MM.1S (cell line): Measurements from ENCODE around the gene KCND3.

Source experiments
- DNase-seq: peaks from one replicate; pipeline ENCODE4 v3.0.0-alpha.2; 2015
- H2AFZ ChIP-seq: fragments of 300-600 bp; sonication (generic); 2 replicates; pipeline ENCODE4 v1.6.0; 2016; ENCODE audit warnings: antibody characterized with exemption, low read length
- H3F3A ChIP-seq: fragments of 300-600 bp; sonication (generic); 2 replicates; pipeline ENCODE4 v1.6.1; 2016; ENCODE audit warnings: mild to moderate bottlenecking, antibody characterized with exemption, low read length, moderate library complexity, mixed read lengths; ENCODE audit not compliant: insufficient read depth
- H3K27ac ChIP-seq: fragments of 300-600 bp; sonication (generic); 2 replicates; pipeline ENCODE4 v1.5.1; 2016; ENCODE audit warnings: mild to moderate bottlenecking, low read length
- H3K27me3 ChIP-seq: fragments of 300-600 bp; sonication (generic); replicated peaks from 2 replicates; pipeline ENCODE4 v1.6.0; 2016; ENCODE audit warnings: low read length; ENCODE audit not compliant: insufficient read depth
- H3K36me3 ChIP-seq: fragments of 300-600 bp; sonication (generic); replicated peaks from 2 replicates; pipeline ENCODE4 v1.6.1; 2016; ENCODE audit warnings: mild to moderate bottlenecking, low read length, mixed read lengths; ENCODE audit not compliant: insufficient read depth
- H3K4me1 ChIP-seq: fragments of 300-600 bp; sonication (generic); 2 replicates; pipeline ENCODE4 v1.6.1; 2016; ENCODE audit warnings: low read length, mixed read lengths
- H3K4me2 ChIP-seq: fragments of 300-600 bp; sonication (generic); 2 replicates; pipeline ENCODE4 v1.6.0; 2016; ENCODE audit warnings: low read depth, low read length
- H3K4me3 ChIP-seq: fragments of 300-600 bp; sonication (generic); 2 replicates; pipeline ENCODE4 v1.5.1; 2016; ENCODE audit warnings: low read length, mixed read lengths
- H3K79me2 ChIP-seq: fragments of 300-600 bp; sonication (generic); 2 replicates; pipeline ENCODE4 v1.6.1; 2016; ENCODE audit warnings: mixed run types, low read length, mixed read lengths
- H3K9ac ChIP-seq: fragments of 300-600 bp; sonication (generic); 2 replicates; pipeline ENCODE4 v1.6.1; 2016; ENCODE audit warnings: low read length, mixed read lengths
- H3K9me2 ChIP-seq: fragments of 300-600 bp; sonication (generic); replicated peaks from 2 replicates; pipeline ENCODE4 v1.6.1; 2016; ENCODE audit warnings: mild to moderate bottlenecking, low read length, mixed read lengths; ENCODE audit not compliant: insufficient read depth
- H3K9me3 ChIP-seq: fragments of 300-600 bp; sonication (generic); replicated peaks from 2 replicates; pipeline ENCODE4 v1.6.1; 2016; ENCODE audit warnings: mild to moderate bottlenecking, low read length, mixed read lengths; ENCODE audit not compliant: insufficient read depth
- H4K20me1 ChIP-seq: fragments of 300-600 bp; sonication (generic); 2 replicates; pipeline ENCODE4 v1.6.1; 2016; ENCODE audit warnings: mild to moderate bottlenecking, low read length, moderate library complexity, mixed read lengths; ENCODE audit not compliant: insufficient read depth
- CTCF ChIP-seq: fragments of 300-600 bp; sonication (generic); IDR thresholded peaks from 2 replicates; pipeline ENCODE4 v1.5.1; 2016; ENCODE audit warnings: antibody characterized with exemption, low read length, mixed read lengths
- EZH2 ChIP-seq: fragments of 300-600 bp; sonication (generic); optimal IDR thresholded peaks from 2 replicates; pipeline ENCODE3; 2017; ENCODE audit warnings: low read depth, mild to moderate bottlenecking, antibody characterized with exemption, low read length, mixed read lengths
- EZH2phosphoT487 ChIP-seq: fragments of 300-600 bp; sonication (generic); IDR thresholded peaks from 2 replicates; pipeline ENCODE4 v1.6.1; 2018; ENCODE audit warnings: antibody characterized with exemption, low read length

KCND3 gene

GRCh38 chr1:112030157-112030556 is 40.7 kb upstream of the KCND3 start:
- H4K20me1 ChIP-seq: no peaks in the 10 kb centered on the region
- no peak for TF ChIP-seq EZH2phosphoT487
- no peak for TF ChIP-seq EZH2
- TF ChIP-seq CTCF: no peak
- no peak overlapping the region for H3K9ac ChIP-seq
- H3K9me3 ChIP-seq: no peaks in the 10 kb centered on the region
- no peaks in the 10 kb centered on the region for H3K79me2 ChIP-seq
- H3K36me3 ChIP-seq: no peaks in the 10 kb centered on the region
- no peaks in the 10 kb centered on the region for H3F3A ChIP-seq
- no peak overlapping the region for H3K4me2 ChIP-seq
- no peak overlapping the region for H3K4me3 ChIP-seq
- H3K4me1 ChIP-seq: no peaks in the 10 kb centered on the region
- H3K27ac ChIP-seq: no peak overlapping the region
- no peaks in the 10 kb centered on the region for H3K27me3 ChIP-seq
- no peaks in the 10 kb centered on the region for H3K9me2 ChIP-seq
- DNase-seq: no peak
- H2AFZ ChIP-seq: no peak overlapping the region

GRCh38 chr1:112027696-112028095 is 38.2 kb upstream of the KCND3 start:
- Histone ChIP-seq H3F3A (no peaks in the 10 kb centered on the region), H2AFZ (no peak overlapping the region), H3K27ac (no peak overlapping the region), H3K9me3 (no peaks in the 10 kb centered on the region), H4K20me1 (no peaks in the 10 kb centered on the region), H3K36me3 (no peaks in the 10 kb centered on the region), H3K27me3 (no peaks in the 10 kb centered on the region), H3K9me2 (no peaks in the 10 kb centered on the region), H3K4me2 (no peak overlapping the region), H3K79me2 (no peaks in the 10 kb centered on the region), H3K9ac (no peak overlapping the region), H3K4me1 (no peaks in the 10 kb centered on the region), H3K4me3 (no peak overlapping the region)
- DNase-seq: no peak
- TF ChIP-seq EZH2: no peak
- TF ChIP-seq CTCF: no peak
- TF ChIP-seq EZH2phosphoT487: no peak

GRCh38 chr1:112026501-112026900 is 37.0 kb upstream of the KCND3 start:
- Histone ChIP-seq H3F3A (no peaks in the 10 kb centered on the region), H3K4me2 (no peak overlapping the region), H3K9ac (no peak overlapping the region), H3K27ac (no peak overlapping the region), H3K4me3 (no peak overlapping the region), H3K4me1 (no peaks in the 10 kb centered on the region), H3K27me3 (no peaks in the 10 kb centered on the region), H3K9me2 (no peaks in the 10 kb centered on the region), H2AFZ (no peak overlapping the region), H4K20me1 (no peaks in the 10 kb centered on the region), H3K36me3 (no peaks in the 10 kb centered on the region), H3K9me3 (no peaks in the 10 kb centered on the region), H3K79me2 (no peaks in the 10 kb centered on the region)
- no peak for TF ChIP-seq CTCF
- no peak for TF ChIP-seq EZH2
- no peak for TF ChIP-seq EZH2phosphoT487
- DNase-seq: no peak
